PC-3 (cell line): Measurements from ENCODE around the gene TTC34. TPM values are rescaled to one million over a fixed set of nuclear protein-coding genes. Genes with fewer than 3 reads are reported as not detected.

ENCODE experiments used
- ATAC-seq: fragments of 200-7000 bp; cut with Tn5 transposase; 2 replicates; pipeline ENCODE4 v1.9.1; 2020; ENCODE audit warnings: mild to moderate bottlenecking, moderate library complexity
- BruUV-seq: library from RNA; stranded (reverse); fragments of 400-500 nt; replicated peaks from 2 replicates; lab custom pipeline; 2021; lab: Mats Ljungman, UMichigan
- CTCF ChIA-PET: fragments of 300-600 bp; sonication (Branson Sonifier 250); formaldehyde crosslinking; loops from one replicate; lab custom pipeline; 2022; ENCODE audit warnings: antibody characterized with exemption; lab: Charles Lee
- POLR2A ChIA-PET: fragments of 300-600 bp; sonication (Branson Sonifier 250); formaldehyde crosslinking; loops from one replicate; lab custom pipeline; 2022; ENCODE audit warnings: antibody characterized with exemption; ENCODE audit not compliant: unreplicated experiment; lab: Charles Lee
- DNase-seq: peaks from one replicate; pipeline ENCODE4 v3.0.0-alpha.2; 2015
- H2AFZ ChIP-seq: fragments of 300-600 bp; sonication (generic); 2 replicates; pipeline ENCODE4 v1.6.0; 2016; ENCODE audit warnings: antibody characterized with exemption, low read length
- H3F3A ChIP-seq: fragments of 300-600 bp; sonication (generic); one replicate; pipeline ENCODE4 v1.6.0; 2017; ENCODE audit warnings: antibody characterized with exemption, low read length, control low read depth, mild to moderate bottlenecking; ENCODE audit not compliant: unreplicated experiment
- H3K27ac ChIP-seq: fragments of 300-600 bp; sonication (generic); 2 replicates; pipeline ENCODE4 v1.5.1; 2016; ENCODE audit warnings: mild to moderate bottlenecking, low read length
- H3K27me3 ChIP-seq: fragments of 300-600 bp; sonication (generic); 2 replicates; pipeline ENCODE4 v1.6.1; 2016; ENCODE audit warnings: low read length, mixed read lengths
- H3K36me3 ChIP-seq: fragments of 300-600 bp; sonication (generic); 2 replicates; pipeline ENCODE4 v1.6.1; 2016; ENCODE audit warnings: low read depth, mixed run types, low read length, mixed read lengths
- H3K4me1 ChIP-seq: fragments of 300-600 bp; sonication (generic); 2 replicates; pipeline ENCODE4 v1.5.1; 2016; ENCODE audit warnings: low read length; ENCODE audit not compliant: insufficient read depth
- H3K4me2 ChIP-seq: fragments of 300-600 bp; sonication (generic); 2 replicates; pipeline ENCODE4 v1.6.0; 2016; ENCODE audit warnings: low read length
- H3K4me3 ChIP-seq: fragments of 300-600 bp; sonication (generic); 2 replicates; pipeline ENCODE4 v1.5.1; 2016; ENCODE audit warnings: mild to moderate bottlenecking, low read length, mixed read lengths
- H3K79me2 ChIP-seq: fragments of 300-600 bp; sonication (generic); 2 replicates; pipeline ENCODE4 v1.6.1; 2017; ENCODE audit warnings: low read length, mixed read lengths
- H3K9ac ChIP-seq: fragments of 300-600 bp; sonication (generic); 2 replicates; pipeline ENCODE4 v1.6.0; 2016; ENCODE audit warnings: mild to moderate bottlenecking, low read length
- H3K9me2 ChIP-seq: fragments of 300-600 bp; sonication (generic); replicated peaks from 2 replicates; pipeline ENCODE4 v1.6.1; 2016; ENCODE audit warnings: mixed run types, low read length, mixed read lengths
- H3K9me3 ChIP-seq: fragments of 300-600 bp; sonication (generic); 2 replicates; pipeline ENCODE4 v1.6.1; 2016; ENCODE audit warnings: low read length, mixed read lengths
- H4K20me1 ChIP-seq: fragments of 300-600 bp; sonication (generic); 2 replicates; pipeline ENCODE4 v1.6.1; 2016; ENCODE audit warnings: low read length, mixed read lengths
- EZH2 ChIP-seq: fragments of 300-600 bp; sonication (generic); IDR thresholded peaks from one replicate; pipeline ENCODE4 v1.6.1; 2017; ENCODE audit warnings: antibody characterized with exemption, mild to moderate bottlenecking, low read length; ENCODE audit not compliant: unreplicated experiment
- EZH2phosphoT487 ChIP-seq: fragments of 300-600 bp; sonication (generic); IDR thresholded peaks from 2 replicates; pipeline ENCODE4 v1.6.1; 2018; ENCODE audit warnings: mild to moderate bottlenecking, antibody characterized with exemption, low read length, borderline replicate concordance
- intact Hi-C: fragments of 100-400 bp; cut with micrococcal nuclease; formaldehyde crosslinking; loops from 2 replicates; pipeline ENCODE4 v1.9.0; 2023
- total RNA-seq: library from RNA; depleted of rRNA; stranded (reverse); fragments of >200 nt; gene quantifications from 2 replicates; pipeline ENCODE4 v1.2.3, GENCODE V29; 2014
- TF ChIP-seq, protein P1 (sequence below): fragments of 300-600 bp; sonication (generic); conservative IDR thresholded peaks from 2 replicates; pipeline ENCODE4 v1.5.1; 2017; ENCODE audit warnings: antibody characterized with exemption, low read depth, mild to moderate bottlenecking, low read length

TTC34 gene
- total RNA-seq, 1 experiment from 2014 or later, result 0.11 TPM

DNA sequence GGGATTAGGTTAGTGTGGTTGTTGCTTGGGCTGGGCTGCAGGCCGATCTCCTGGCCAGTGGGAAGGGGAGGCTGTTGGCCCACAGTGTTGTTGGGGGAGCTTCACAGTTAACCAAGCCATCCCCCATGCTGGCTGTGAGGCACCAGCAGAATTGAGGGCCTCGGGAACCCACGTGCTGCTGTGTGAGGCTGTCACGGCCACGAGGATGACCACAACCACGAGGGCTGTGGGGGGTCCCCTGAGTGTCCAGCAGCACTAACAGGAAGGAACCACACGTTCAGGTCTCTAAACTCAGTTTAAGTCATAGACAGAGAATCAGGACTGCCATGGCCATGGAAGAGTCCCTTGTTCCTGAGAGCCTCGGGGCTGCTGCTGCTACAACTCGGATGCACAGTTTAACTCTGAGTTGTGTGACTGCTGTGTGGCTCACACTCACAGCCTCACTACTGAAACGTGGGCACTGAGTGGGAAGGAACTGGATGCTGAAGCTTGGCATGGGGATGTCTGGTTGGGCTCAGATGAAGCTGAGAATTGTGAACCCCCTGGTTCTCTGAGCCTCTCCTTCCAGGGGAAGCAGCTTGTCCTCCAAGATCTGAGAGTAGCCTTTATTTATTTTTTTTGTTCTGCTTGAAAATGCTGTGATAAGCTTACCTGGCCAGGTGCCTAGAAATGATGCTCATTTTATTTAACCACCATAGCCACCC lies 163.9 kb downstream of the TTC34 start:
- H3K79me2 ChIP-seq, result peaks cover 8% of the 10 kb centered on the region
- no peaks in the 10 kb centered on the region for H4K20me1 ChIP-seq
- H3K4me2 ChIP-seq, result no peak overlapping the region
- H2AFZ ChIP-seq, result no peak overlapping the region
- POLR2A ChIA-PET, result no interaction called here
- H3F3A ChIP-seq, result no peaks in the 10 kb centered on the region
- 0 out of 2 replicates have a peak, but pooled peaks cover 6% of the 10 kb centered on the region for H3K27me3 ChIP-seq
- ATAC-seq (no peak), DNase-seq (no peak)
- intact Hi-C loops, result no loop called here
- no peak overlapping the region for H3K9ac ChIP-seq
- CTCF ChIA-PET, result interaction anchor here (0.6 kb wide), 1 partner anchor 76 kb away, joined by 3 read pairs; no protein-coding TSS in a partner anchor
- H3K4me3 ChIP-seq, result no peak overlapping the region
- H3K27ac ChIP-seq, result no peak overlapping the region
- peaks cover 8% of the 10 kb centered on the region for H3K4me1 ChIP-seq
- H3K9me2 ChIP-seq, result no peaks in the 10 kb centered on the region
- no peak for TF ChIP-seq EZH2
- TF ChIP-seq EZH2phosphoT487, result no peak
- TF ChIP-seq, protein P1, sequence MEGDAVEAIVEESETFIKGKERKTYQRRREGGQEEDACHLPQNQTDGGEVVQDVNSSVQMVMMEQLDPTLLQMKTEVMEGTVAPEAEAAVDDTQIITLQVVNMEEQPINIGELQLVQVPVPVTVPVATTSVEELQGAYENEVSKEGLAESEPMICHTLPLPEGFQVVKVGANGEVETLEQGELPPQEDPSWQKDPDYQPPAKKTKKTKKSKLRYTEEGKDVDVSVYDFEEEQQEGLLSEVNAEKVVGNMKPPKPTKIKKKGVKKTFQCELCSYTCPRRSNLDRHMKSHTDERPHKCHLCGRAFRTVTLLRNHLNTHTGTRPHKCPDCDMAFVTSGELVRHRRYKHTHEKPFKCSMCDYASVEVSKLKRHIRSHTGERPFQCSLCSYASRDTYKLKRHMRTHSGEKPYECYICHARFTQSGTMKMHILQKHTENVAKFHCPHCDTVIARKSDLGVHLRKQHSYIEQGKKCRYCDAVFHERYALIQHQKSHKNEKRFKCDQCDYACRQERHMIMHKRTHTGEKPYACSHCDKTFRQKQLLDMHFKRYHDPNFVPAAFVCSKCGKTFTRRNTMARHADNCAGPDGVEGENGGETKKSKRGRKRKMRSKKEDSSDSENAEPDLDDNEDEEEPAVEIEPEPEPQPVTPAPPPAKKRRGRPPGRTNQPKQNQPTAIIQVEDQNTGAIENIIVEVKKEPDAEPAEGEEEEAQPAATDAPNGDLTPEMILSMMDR, result no peak
- no peaks in the 10 kb centered on the region for H3K36me3 ChIP-seq
- BruUV-seq, result no TSS peak
- H3K9me3 ChIP-seq, result peaks cover 8% of the 10 kb centered on the region; the same call in 1 of the 2 replicates

DNA sequence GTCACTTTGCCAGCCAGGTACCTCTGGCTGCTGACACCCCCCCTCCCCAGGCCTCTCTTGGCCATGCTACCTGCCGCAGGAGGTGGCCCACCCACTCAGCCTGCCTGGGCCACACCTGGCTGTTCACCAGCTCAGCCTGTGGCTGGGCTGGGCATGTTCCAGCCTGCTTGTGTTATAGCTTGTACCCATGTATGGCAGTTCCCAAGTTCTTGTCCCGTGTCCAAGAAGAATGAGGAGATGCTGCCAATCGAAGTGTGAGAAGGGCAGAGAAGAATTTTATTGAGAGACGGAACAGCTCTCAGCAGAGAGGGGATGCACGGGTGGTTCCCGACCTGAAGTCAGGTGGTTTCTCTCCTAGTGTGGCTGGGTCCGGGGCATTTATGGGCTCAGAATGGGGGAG lies 164.8 kb downstream of the TTC34 start:
- no peaks in the 10 kb centered on the region for H3K9me2 ChIP-seq
- no peak overlapping the region for H3K27ac ChIP-seq
- no peaks in the 10 kb centered on the region for H3F3A ChIP-seq
- H3K27me3 ChIP-seq, result 0 out of 2 replicates have a peak, but pooled peaks cover 6% of the 10 kb centered on the region
- ChIA-PET POLR2A (no interaction called here), CTCF (no interaction called here)
- H3K4me1 ChIP-seq, result no peaks in the 10 kb centered on the region
- no peak overlapping the region for H3K9ac ChIP-seq
- DNase-seq (no peak), ATAC-seq (no peak)
- intact Hi-C loops, result no loop called here
- H3K79me2 ChIP-seq, result no peaks in the 10 kb centered on the region
- H3K36me3 ChIP-seq, result no peaks in the 10 kb centered on the region
- H2AFZ ChIP-seq, result no peak overlapping the region
- TF ChIP-seq EZH2phosphoT487 (no peak), EZH2 (no peak)
- TF ChIP-seq, protein P1, result no peak
- H3K4me2 ChIP-seq, result no peak overlapping the region
- no TSS peak for BruUV-seq
- H4K20me1 ChIP-seq, result no peaks in the 10 kb centered on the region
- no peak overlapping the region for H3K4me3 ChIP-seq
- H3K9me3 ChIP-seq, result peaks cover 8% of the 10 kb centered on the region; the same call in 1 of the 2 replicates

- peak; percentile 11 for ATAC-seq
- intact Hi-C loops, result no loop called here
- DNase-seq, result no peak
- no peaks in the 10 kb centered on the region for H4K20me1 ChIP-seq
- no TSS peak for BruUV-seq
- H3K9ac ChIP-seq, result no peak overlapping the region
- peaks cover 8% of the 10 kb centered on the region; the same call in 1 of the 2 replicates for H3K9me3 ChIP-seq
- TF ChIP-seq, protein P1, result no peak
- TF ChIP-seq EZH2phosphoT487, result no peak
- no peak for TF ChIP-seq EZH2
- CTCF ChIA-PET, result no interaction called here
- no peaks in the 10 kb centered on the region for H3K36me3 ChIP-seq
- no peaks in the 10 kb centered on the region for H3F3A ChIP-seq
- H3K9me2 ChIP-seq, result no peaks in the 10 kb centered on the region
- H3K27me3 ChIP-seq, result peaks cover 6% of the 10 kb centered on the region; the same call in 1 of the 2 replicates
- no peak overlapping the region for H3K4me2 ChIP-seq
- no peaks in the 10 kb centered on the region for H3K4me1 ChIP-seq
- H3K79me2 ChIP-seq, result no peaks in the 10 kb centered on the region
- POLR2A ChIA-PET, result no interaction called here
- no peak overlapping the region for H2AFZ ChIP-seq
- H3K27ac ChIP-seq, result no peak overlapping the region
- no peak overlapping the region for H3K4me3 ChIP-seq
Observed at GRCh38 chr1:2635361-2636010, 166.0 kb downstream of the TTC34 start.
